ENCODE data around the gene SCN5A. TPM values are rescaled to one million over a fixed set of nuclear protein-coding genes. Genes with fewer than 3 reads are reported as not detected.

Gene SCN5A
- total RNA-seq, 1 donor from 2014 or later: 3.9 TPM

- H3K79me2 ChIP-seq (ENCODE audit: low read depth): no peaks in the 10 kb centered on the region
Measured at GRCh38 chr3:38538773-38539353, 110.6 kb downstream of the SCN5A start.

GRCh38 chr3:38536671-38537070 lies 112.8 kb downstream of the SCN5A start:
- H3K36me3 ChIP-seq: no peaks in the 10 kb centered on the region
- H3K4me2 ChIP-seq: no peak overlapping the region
- H3K27ac ChIP-seq: no peak overlapping the region
- no peaks in the 10 kb centered on the region for H3K79me2 ChIP-seq (ENCODE audit: low read depth)
- H4K20me1 ChIP-seq (ENCODE audit: low read depth): no peaks in the 10 kb centered on the region
- Mint-ChIP-seq H3K27me3 (ENCODE audit: insufficient read depth, low read depth) (peaks cover 10% of the 10 kb centered on the region), H3K9me3 (peaks cover 14% of the 10 kb centered on the region), H3K4me3 (no peak overlapping the region), H3K36me3 (peaks cover 18% of the 10 kb centered on the region), H3K27ac (no peak overlapping the region), H3K4me1 (peaks cover 5% of the 10 kb centered on the region)
- no peaks in the 10 kb centered on the region for H3K9me3 ChIP-seq (ENCODE audit: low read depth)
- no peak overlapping the region for H3K4me3 ChIP-seq
- H2AFZ ChIP-seq (replicated peaks): no peak overlapping the region
- DNase-seq (ENCODE audit: low spot score): no peak
- H3K27me3 ChIP-seq: no peaks in the 10 kb centered on the region
- H3K9ac ChIP-seq: no peak overlapping the region
- no peak for TF ChIP-seq EZH2 (IDR thresholded peaks at IDR 0.05)
- TF ChIP-seq CTCF (IDR thresholded peaks at IDR 0.05): no peak
- TF ChIP-seq EZH2phosphoT487 (IDR thresholded peaks at IDR 0.05): no peak
- peaks cover 6% of the 10 kb centered on the region for H3K4me1 ChIP-seq
- no peaks in the 10 kb centered on the region for H3F3A ChIP-seq (ENCODE audit: low read depth)

More at GRCh38 chr3:38538773-38539353, 110.6 kb downstream of the SCN5A start:
- Mint-ChIP-seq H3K9me3 (peaks cover 14% of the 10 kb centered on the region), H3K36me3 (peaks cover 18% of the 10 kb centered on the region), H3K27me3 (ENCODE audit: insufficient read depth, low read depth) (peaks cover 10% of the 10 kb centered on the region), H3K4me1 (no peaks in the 10 kb centered on the region), H3K27ac (no peak overlapping the region), H3K4me3 (no peak overlapping the region)
- no peak overlapping the region for H3K27ac ChIP-seq
- no peaks in the 10 kb centered on the region for H3K36me3 ChIP-seq
- H3K4me3 ChIP-seq: no peak overlapping the region
- H3K4me2 ChIP-seq: no peak overlapping the region
- H3F3A ChIP-seq (ENCODE audit: low read depth): no peaks in the 10 kb centered on the region
- H3K4me1 ChIP-seq: no peaks in the 10 kb centered on the region
- no peak for DNase-seq (ENCODE audit: low spot score)
- H4K20me1 ChIP-seq (ENCODE audit: low read depth): no peaks in the 10 kb centered on the region
- H2AFZ ChIP-seq (replicated peaks): no peak overlapping the region
- no peaks in the 10 kb centered on the region for H3K27me3 ChIP-seq
- TF ChIP-seq EZH2 (IDR thresholded peaks at IDR 0.05) (no peak), EZH2phosphoT487 (IDR thresholded peaks at IDR 0.05) (no peak), CTCF (IDR thresholded peaks at IDR 0.05) (no peak)
- no peaks in the 10 kb centered on the region for H3K9me3 ChIP-seq (ENCODE audit: low read depth)
- H3K9ac ChIP-seq: no peak overlapping the region

- DNase-seq (ENCODE audit: low spot score): no peak
- H3F3A ChIP-seq (ENCODE audit: low read depth): no peaks in the 10 kb centered on the region
- H3K4me2 ChIP-seq: no peak overlapping the region
- H2AFZ ChIP-seq (replicated peaks): no peak overlapping the region
- peaks cover 14% of the 10 kb centered on the region for H3K9me3 Mint-ChIP-seq
- H3K27ac ChIP-seq: no peak overlapping the region
- H3K4me1 Mint-ChIP-seq: peaks cover 5% of the 10 kb centered on the region
- H4K20me1 ChIP-seq (ENCODE audit: low read depth): no peaks in the 10 kb centered on the region
- no peaks in the 10 kb centered on the region for H3K36me3 ChIP-seq
- H3K9me3 ChIP-seq (ENCODE audit: low read depth): no peaks in the 10 kb centered on the region
- no peaks in the 10 kb centered on the region for H3K27me3 ChIP-seq
- H3K27ac Mint-ChIP-seq: no peak overlapping the region
- no peaks in the 10 kb centered on the region for H3K79me2 ChIP-seq (ENCODE audit: low read depth)
- no peak overlapping the region for H3K9ac ChIP-seq
- H3K27me3 Mint-ChIP-seq (ENCODE audit: insufficient read depth, low read depth): peaks cover 7% of the 10 kb centered on the region
- H3K4me3 ChIP-seq: no peak overlapping the region
- TF ChIP-seq CTCF (IDR thresholded peaks at IDR 0.05) (no peak), EZH2 (IDR thresholded peaks at IDR 0.05) (no peak), EZH2phosphoT487 (IDR thresholded peaks at IDR 0.05) (no peak)
- no peak overlapping the region for H3K4me3 Mint-ChIP-seq
- peaks cover 6% of the 10 kb centered on the region for H3K4me1 ChIP-seq
- H3K36me3 Mint-ChIP-seq: peaks cover 20% of the 10 kb centered on the region
Measured at GRCh38 chr3:38534604-38535003, 114.9 kb downstream of the SCN5A start.
